Measurements from ENCODE around the gene CD81.
"Not testable (repeated sequence)": the region's sequence is repeated elsewhere in the genome, so short reads cannot be mapped to it uniquely, and the experiment has no call there.

Gene CD81

GRCh38 chr11:2348986-2349385 lies 28.1 kb upstream of the CD81 start:
- no peak for TF ChIP-seq CTCF (IDR thresholded peaks at IDR 0.05; ENCODE audit: control insufficient read depth, extremely low read depth, insufficient read depth)
- no peak overlapping the region for H3K4me3 ChIP-seq (ENCODE audit: low read depth, low read length)
- no peak for DNase-seq (ENCODE audit: low read depth)

- DNase-seq (ENCODE audit: low read depth), result no peak
- no peak for TF ChIP-seq CTCF (IDR thresholded peaks at IDR 0.05; ENCODE audit: control insufficient read depth, extremely low read depth, insufficient read depth)
These were observed 25.4 kb upstream of the CD81 start for GRCh38 chr11:2351701-2352100.

GRCh38 chr11:2352420-2352819 lies 24.7 kb upstream of the CD81 start:
- H3K4me3 ChIP-seq (ENCODE audit: low read depth, low read length), result no peak overlapping the region
- no peak for DNase-seq (ENCODE audit: low read depth)
- TF ChIP-seq CTCF (IDR thresholded peaks at IDR 0.05; ENCODE audit: control insufficient read depth, extremely low read depth, insufficient read depth), result no peak

More at GRCh38 chr11:2351701-2352100, 25.4 kb upstream of the CD81 start:
- no peak overlapping the region for H3K4me3 ChIP-seq (ENCODE audit: low read depth, low read length)

GRCh38 chr11:2355000-2355644 lies 22.0 kb upstream of the CD81 start:
- TF ChIP-seq CTCF (IDR thresholded peaks at IDR 0.05; ENCODE audit: control insufficient read depth, extremely low read depth, insufficient read depth), result no peak
- H3K4me3 ChIP-seq (ENCODE audit: low read depth, low read length), result no peak overlapping the region
- DNase-seq (ENCODE audit: low read depth), result no peak

- no peak overlapping the region for H3K4me3 ChIP-seq (ENCODE audit: low read depth, low read length)
- DNase-seq (ENCODE audit: low read depth), result no peak
- TF ChIP-seq CTCF (IDR thresholded peaks at IDR 0.05; ENCODE audit: control insufficient read depth, extremely low read depth, insufficient read depth), result no peak
These were observed 19.9 kb upstream of the CD81 start for GRCh38 chr11:2357246-2357645.

GRCh38 chr11:2357651-2358050 lies 19.5 kb upstream of the CD81 start:
- not testable (repeated sequence) for H3K4me3 ChIP-seq (ENCODE audit: low read depth, low read length); DNase-seq (ENCODE audit: low read depth)

GRCh38 chr11:2358754-2359442 lies 18.2 kb upstream of the CD81 start:
- no peak for DNase-seq (ENCODE audit: low read depth)
- TF ChIP-seq CTCF (IDR thresholded peaks at IDR 0.05; ENCODE audit: control insufficient read depth, extremely low read depth, insufficient read depth), result no peak
- no peak overlapping the region for H3K4me3 ChIP-seq (ENCODE audit: low read depth, low read length)

Measured in LNCaP clone FGC (cell line).